Non-pigmented ciliary epithelial cell (primary cell): Measurements from ENCODE around the gene IKZF3.
"Not testable (repeated sequence)": the region's sequence is repeated elsewhere in the genome, so short reads cannot be mapped to it uniquely, and the experiment has no call there.

Experiments used
- DNase-seq: peaks from one replicate; pipeline ENCODE4 v3.0.0-alpha.2; 2010; ENCODE audit warnings: low read depth

IKZF3 gene

GRCh38 chr17:39863918-39864746 lies at the start of gene IKZF3:
IKZF3 (minus strand) TSS chr17:39864312; CDS start chr17:39864126, 186 bp downstream.
- DNase-seq = no peak

GRCh38 chr17:39908789-39909352 lies 44.8 kb upstream of the IKZF3 start:
- DNase-seq = no peak

- DNase-seq = no peak
Observed at GRCh38 chr17:39904990-39905288, 40.8 kb upstream of the IKZF3 start.

GRCh38 chr17:39903158-39903884 lies 39.2 kb upstream of the IKZF3 start:
- no peak for DNase-seq

- not testable (repeated sequence) for DNase-seq
Observed at GRCh38 chr17:39902027-39902426, 37.9 kb upstream of the IKZF3 start.

GRCh38 chr17:39899215-39899614 lies 35.1 kb upstream of the IKZF3 start:
- no peak for DNase-seq

GRCh38 chr17:39898088-39898487 lies 34.0 kb upstream of the IKZF3 start:
- no peak for DNase-seq

- DNase-seq = no peak
Observed at GRCh38 chr17:39894681-39895376, 30.7 kb upstream of the IKZF3 start.

GRCh38 chr17:39889200-39889599 lies 25.1 kb upstream of the IKZF3 start:
- DNase-seq = no peak

GRCh38 chr17:39887078-39887477 lies 23.0 kb upstream of the IKZF3 start:
- no peak for DNase-seq

GRCh38 chr17:39886102-39886501 lies 22.0 kb upstream of the IKZF3 start:
- not testable (repeated sequence) for DNase-seq

GRCh38 chr17:39872751-39873150 lies 8.6 kb upstream of the IKZF3 start:
- DNase-seq = no peak

GRCh38 chr17:39871801-39872200 lies 7.7 kb upstream of the IKZF3 start:
- no peak for DNase-seq

GRCh38 chr17:39870776-39871175 lies 6.7 kb upstream of the IKZF3 start:
- no peak for DNase-seq

GRCh38 chr17:39868554-39868942 lies 4.4 kb upstream of the IKZF3 start:
- no peak for DNase-seq

GRCh38 chr17:39867880-39868553 lies 3.9 kb upstream of the IKZF3 start, which contains the start of gene ZPBP2:
ZPBP2 (plus strand) TSS chr17:39868202; CDS start chr17:39868355, 153 bp downstream.
- DNase-seq = no peak

- DNase-seq = no peak
Observed at GRCh38 chr17:39867084-39867879, 3.2 kb upstream of the IKZF3 start.

GRCh38 chr17:39866013-39866730 lies 2.1 kb upstream of the IKZF3 start:
- no peak for DNase-seq

GRCh38 chr17:39863244-39863917 lies 731 bp downstream of the IKZF3 start:
- DNase-seq = no peak

- DNase-seq = no peak
Observed at GRCh38 chr17:39861235-39861634, 2.9 kb downstream of the IKZF3 start.
